WTC11 (cell line): ENCODE data around the gene ACADVL. TPM values are rescaled to one million over a fixed set of nuclear protein-coding genes. Genes with fewer than 3 reads are reported as not detected.

ENCODE experiments used
- ATAC-seq: fragments of 200-7000 bp; cut with Tn5 transposase; 2 replicates; pipeline ENCODE4 v1.10.0; 2021; ENCODE audit warnings: mild to moderate bottlenecking, moderate library complexity
- CTCF ChIA-PET: fragments of 300-600 bp; sonication (Branson Sonifier 250); formaldehyde crosslinking; loops from one replicate; lab custom pipeline; 2021; ENCODE audit warnings: antibody characterized with exemption; lab: Charles Lee
- POLR2A ChIA-PET: fragments of 350-600 bp; sonication (Branson Sonifier 250); formaldehyde crosslinking; loops from one replicate; lab custom pipeline; 2021; ENCODE audit warnings: antibody characterized with exemption; lab: Charles Lee
- DNase-seq: peaks from one replicate; pipeline ENCODE4 v3.0.0; 2021; ENCODE audit warnings: low spot score
- H3K27ac Mint-ChIP-seq: 2 replicates; pipeline ENCODE4 v1.8.0; 2021; ENCODE audit warnings: mixed read lengths
- H3K27me3 Mint-ChIP-seq: 2 replicates; pipeline ENCODE4 v1.8.0; 2021; ENCODE audit warnings: low read depth, mild to moderate bottlenecking, moderate library complexity, mixed read lengths
- H3K36me3 Mint-ChIP-seq: 2 replicates; pipeline ENCODE4 v1.8.0; 2021; ENCODE audit warnings: mixed read lengths
- H3K4me1 Mint-ChIP-seq: 2 replicates; pipeline ENCODE4 v1.8.0; 2022; ENCODE audit warnings: mixed read lengths
- H3K4me3 Mint-ChIP-seq: 2 replicates; pipeline ENCODE4 v1.8.0; 2021; ENCODE audit warnings: mild to moderate bottlenecking, moderate library complexity, mixed read lengths
- H3K9me3 Mint-ChIP-seq: 2 replicates; pipeline ENCODE4 v1.8.0; 2021; ENCODE audit warnings: mixed read lengths
- AR ChIP-seq: fragments of 250-450 bp; sonication (Bioruptor Pico); IDR thresholded peaks from 2 replicates; pipeline ENCODE4 v1.9.0; 2021; ENCODE audit warnings: mild to moderate bottlenecking
- ATF2 ChIP-seq: sonication (generic); formaldehyde crosslinking; IDR thresholded peaks from 2 replicates; pipeline ENCODE4 v1.8.1; 2022; ENCODE audit warnings: low read depth, missing genetic modification reagents, borderline replicate concordance
- CDX4 ChIP-seq: fragments of 250-450 bp; sonication (Bioruptor Pico); IDR thresholded peaks from 2 replicates; pipeline ENCODE4 v1.9.0; 2021; ENCODE audit warnings: moderate library complexity, mild to moderate bottlenecking, inconsistent platforms, borderline replicate concordance
- ERG ChIP-seq: fragments of 250-450 bp; sonication (Bioruptor Pico); IDR thresholded peaks from 2 replicates; pipeline ENCODE4 v1.8.0; 2021; ENCODE audit warnings: mild to moderate bottlenecking
- FOXP1 ChIP-seq: sonication (generic); formaldehyde crosslinking; IDR thresholded peaks from 2 replicates; pipeline ENCODE4 v1.8.0; 2022; ENCODE audit warnings: missing genetic modification reagents, mild to moderate bottlenecking, moderate library complexity, borderline replicate concordance
- GABPB1 ChIP-seq: sonication (generic); formaldehyde crosslinking; IDR thresholded peaks from 2 replicates; pipeline ENCODE4 v1.8.1; 2023; ENCODE audit warnings: mild to moderate bottlenecking, missing genetic modification reagents
- GRHL2 ChIP-seq: fragments of 250-450 bp; sonication (Bioruptor Pico); IDR thresholded peaks from 2 replicates; pipeline ENCODE4 v1.8.0; 2022; ENCODE audit warnings: mild to moderate bottlenecking, moderate library complexity; ENCODE audit not compliant: insufficient replicate concordance, severe bottlenecking
- IRF1 ChIP-seq: sonication (generic); formaldehyde crosslinking; IDR thresholded peaks from 2 replicates; pipeline ENCODE4 v1.8.0; 2023; ENCODE audit warnings: missing genetic modification reagents
- JAZF1 ChIP-seq: fragments of 250-450 bp; sonication (Bioruptor Pico); IDR thresholded peaks from 2 replicates; pipeline ENCODE4 v1.9.0; 2021; ENCODE audit warnings: moderate library complexity, mild to moderate bottlenecking, inconsistent platforms
- JUN ChIP-seq: sonication (generic); formaldehyde crosslinking; IDR thresholded peaks from 2 replicates; pipeline ENCODE4 v1.8.0; 2023; ENCODE audit warnings: mild to moderate bottlenecking, missing genetic modification reagents
- KAT7 ChIP-seq: sonication (generic); formaldehyde crosslinking; IDR thresholded peaks from 2 replicates; pipeline ENCODE4 v1.8.1; 2023; ENCODE audit warnings: missing genetic modification reagents, mild to moderate bottlenecking, borderline replicate concordance
- MLX ChIP-seq: sonication (generic); formaldehyde crosslinking; IDR thresholded peaks from 2 replicates; pipeline ENCODE4 v1.8.1; 2023; ENCODE audit warnings: mild to moderate bottlenecking, missing genetic modification reagents, moderate library complexity
- NFYB ChIP-seq: sonication (generic); formaldehyde crosslinking; conservative IDR thresholded peaks from 2 replicates; pipeline ENCODE4 v1.8.0; 2022; ENCODE audit warnings: low read depth, missing genetic modification reagents
- OVOL2 ChIP-seq: fragments of 250-450 bp; sonication (Bioruptor Pico); IDR thresholded peaks from 2 replicates; pipeline ENCODE4 v1.9.0; 2021; ENCODE audit warnings: mild to moderate bottlenecking, borderline replicate concordance
- RELA ChIP-seq: sonication (generic); formaldehyde crosslinking; IDR thresholded peaks from 2 replicates; pipeline ENCODE4 v1.8.1; 2022; ENCODE audit warnings: missing genetic modification reagents, mild to moderate bottlenecking, borderline replicate concordance
- RORB ChIP-seq: fragments of 250-450 bp; sonication (Bioruptor Pico); IDR thresholded peaks from 2 replicates; pipeline ENCODE4 v1.9.0; 2021; ENCODE audit warnings: mild to moderate bottlenecking
- STAT6 ChIP-seq: sonication (generic); formaldehyde crosslinking; conservative IDR thresholded peaks from 2 replicates; pipeline ENCODE4 v1.8.1; 2023; ENCODE audit warnings: mild to moderate bottlenecking, low read depth, missing genetic modification reagents, moderate library complexity
- TCF7 ChIP-seq: sonication (generic); formaldehyde crosslinking; IDR thresholded peaks from 2 replicates; pipeline ENCODE4 v1.8.0; 2022; ENCODE audit warnings: mild to moderate bottlenecking, low read depth, missing genetic modification reagents, moderate library complexity
- USF1 ChIP-seq: sonication (generic); formaldehyde crosslinking; IDR thresholded peaks from 2 replicates; pipeline ENCODE4 v1.8.0; 2022; ENCODE audit warnings: mild to moderate bottlenecking, missing genetic modification reagents
- ZNF263 ChIP-seq: sonication (generic); formaldehyde crosslinking; IDR thresholded peaks from 2 replicates; pipeline ENCODE4 v1.8.1; 2022; ENCODE audit warnings: low read depth, mild to moderate bottlenecking, moderate library complexity, missing genetic modification reagents
- ZNF396 ChIP-seq: fragments of 250-450 bp; sonication (Bioruptor Pico); IDR thresholded peaks from 2 replicates; pipeline ENCODE4 v1.8.0; 2021; ENCODE audit warnings: mild to moderate bottlenecking, moderate library complexity, borderline replicate concordance
- ZNF416 ChIP-seq: fragments of 250-450 bp; sonication (Bioruptor Pico); IDR thresholded peaks from 2 replicates; pipeline ENCODE4 v1.9.0; 2021; ENCODE audit warnings: mild to moderate bottlenecking, inconsistent platforms
- total RNA-seq: library from RNA; stranded (reverse); gene quantifications from 3 replicates; pipeline ENCODE4 v1.2.3, GENCODE V29; 2021

Gene ACADVL
- total RNA-seq, 1 experiment from 2014 or later = 236 TPM

GRCh38 chr17:7248796-7249195 is 29.1 kb downstream of the ACADVL start:
- H3K27ac Mint-ChIP-seq = peak overlapping the region; percentile 37
- ChIA-PET POLR2A (no interaction called here), CTCF (interaction anchor here (0.8 to 1.6 kb wide), 2 partner anchors 13 to 47 kb away, joined by 3 to 4 read pairs; no protein-coding TSS in a partner anchor)

GRCh38 chr17:7249214-7249613 is 29.5 kb downstream of the ACADVL start:
- no peak for DNase-seq
- ChIA-PET POLR2A (no interaction called here), CTCF (interaction anchor here (0.8 to 1.6 kb wide), 3 partner anchors 12 to 47 kb away, joined by 3 to 4 read pairs (median 4); no protein-coding TSS in a partner anchor)
- no peak for ATAC-seq
- Mint-ChIP-seq H3K27ac (peak overlapping the region; percentile 28; the same call in 1 of the 2 replicates), H3K9me3 (no peaks in the 10 kb centered on the region), H3K36me3 (peaks cover 32% of the 10 kb centered on the region), H3K4me1 (peaks cover 34% of the 10 kb centered on the region), H3K27me3 (no peaks in the 10 kb centered on the region), H3K4me3 (peak overlapping the region; percentile 92)
- TF ChIP-seq ATF2 (no peak), GABPB1 (CRISPR knock-in tag) (no peak), RORB (CRISPR knock-in tag) (no peak), ERG (CRISPR knock-in tag) (no peak), ZNF416 (CRISPR knock-in tag) (no peak), STAT6 (CRISPR knock-in tag) (no peak), ZNF263 (no peak)

More at GRCh38 chr17:7248796-7249195, 29.1 kb downstream of the ACADVL start:
- Mint-ChIP-seq H3K9me3 (no peaks in the 10 kb centered on the region), H3K27me3 (no peaks in the 10 kb centered on the region), H3K4me3 (no peak overlapping the region), H3K4me1 (peaks cover 34% of the 10 kb centered on the region), H3K36me3 (peaks cover 32% of the 10 kb centered on the region)
- TF ChIP-seq OVOL2 (no peak), RELA (CRISPR knock-in tag) (no peak), NFYB (CRISPR knock-in tag) (no peak), ZNF263 (no peak), ZNF396 (no peak), TCF7 (no peak), GRHL2 (CRISPR knock-in tag) (no peak), JUN (CRISPR knock-in tag) (no peak), IRF1 (CRISPR knock-in tag) (no peak), KAT7 (CRISPR knock-in tag) (no peak), USF1 (no peak), JAZF1 (CRISPR knock-in tag) (no peak), CDX4 (CRISPR knock-in tag) (no peak), FOXP1 (CRISPR knock-in tag) (no peak), AR (CRISPR knock-in tag) (no peak), MLX (CRISPR knock-in tag) (no peak)
- no peak for ATAC-seq
- no peak for DNase-seq
